NCI-H446 (cell line): ENCODE data around the gene ASPG.

Experiments
- DNase-seq, 2 experiments: peaks; one replicate each; lab custom pipeline; 2025; lab: John Stamatoyannopoulos, UW

Gene ASPG

DNA sequence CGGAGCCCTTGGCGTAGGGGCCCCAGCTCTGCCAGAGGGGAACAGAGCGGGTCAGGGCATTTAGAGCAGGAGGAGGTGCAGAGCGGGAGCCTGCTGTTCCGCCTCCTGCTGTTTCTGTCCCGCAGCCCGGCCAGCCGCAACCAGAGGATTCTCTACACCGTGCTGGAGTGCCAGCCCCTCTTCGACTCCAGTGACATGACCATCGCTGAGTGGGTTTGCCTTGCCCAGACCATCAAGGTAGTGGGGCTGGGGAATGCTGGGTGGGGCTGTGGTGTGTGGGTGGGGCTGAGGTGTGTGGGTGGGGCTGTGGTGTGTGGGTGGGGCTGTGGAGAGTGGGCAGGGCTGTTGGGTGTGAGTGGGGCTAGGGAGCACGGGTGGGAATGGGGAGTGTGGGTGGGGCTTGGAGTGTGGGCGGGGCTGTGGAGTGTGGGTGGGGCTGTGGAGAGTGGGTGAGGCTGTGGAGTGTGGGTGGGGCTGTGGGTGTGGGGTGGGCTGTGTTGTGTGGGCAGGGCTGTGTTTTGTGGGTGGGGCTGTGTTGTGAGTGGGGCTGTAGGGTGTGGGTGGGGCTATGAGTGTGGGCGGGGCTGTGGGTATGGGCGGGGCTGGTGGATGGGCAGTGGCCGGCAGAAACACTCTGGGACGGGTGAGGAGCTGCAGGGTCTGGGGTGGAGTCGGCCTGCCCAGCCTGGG lies 8.0 kb downstream of the ASPG start:
- no peak for DNase-seq

GRCh38 chr14:104094056-104094708 lies 8.7 kb downstream of the ASPG start:
- DNase-seq, result no peak

- DNase-seq, result peak; percentile 41 to 80
Observed at GRCh38 chr14:104094709-104095425, 9.4 kb downstream of the ASPG start.

DNA sequence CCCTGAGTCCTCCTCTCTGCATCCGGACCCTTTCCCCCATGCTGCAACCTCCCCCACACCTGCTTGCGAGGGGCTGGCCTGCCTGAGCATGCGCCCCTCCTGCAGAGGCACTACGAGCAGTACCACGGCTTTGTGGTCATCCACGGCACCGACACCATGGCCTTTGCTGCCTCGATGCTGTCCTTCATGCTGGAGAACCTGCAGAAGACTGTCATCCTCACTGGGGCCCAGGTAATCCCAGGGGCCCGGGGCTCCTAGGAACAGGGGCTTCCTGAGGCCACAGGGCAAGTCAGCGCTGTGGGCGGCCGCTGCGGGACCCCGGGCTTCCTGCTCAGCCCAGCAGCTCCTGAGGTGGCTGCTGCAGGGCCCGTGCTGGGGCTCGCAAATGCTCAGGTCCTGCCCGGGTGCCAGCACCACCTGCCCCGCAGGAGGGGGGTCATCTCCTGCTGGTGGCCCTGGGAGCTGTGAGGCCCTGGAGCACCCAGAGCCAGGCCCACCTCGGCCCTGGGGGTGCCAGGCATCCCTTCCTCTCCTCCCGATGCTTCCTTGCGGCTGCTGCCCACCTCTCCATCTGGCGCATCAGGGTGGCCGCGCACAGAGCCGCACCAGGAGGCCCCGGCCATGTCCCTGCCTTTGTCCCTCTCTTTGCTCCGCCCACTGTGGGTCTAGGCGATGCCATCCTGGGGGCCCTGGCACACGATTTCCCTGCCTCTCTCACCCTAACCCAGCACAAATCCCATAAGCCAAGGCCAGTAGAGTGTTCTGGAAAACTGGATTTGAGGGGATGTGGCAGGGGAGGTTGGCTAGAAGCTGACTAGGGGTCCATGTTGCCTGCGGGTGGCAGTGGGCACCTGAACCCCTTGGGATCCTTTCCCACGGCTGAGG lies 10.2 kb downstream of the ASPG start:
- no peak for DNase-seq

- no peak for DNase-seq
Observed at GRCh38 chr14:104096318-104096717, 10.8 kb downstream of the ASPG start.

- peak; percentile 26 to 56 for DNase-seq
Observed at GRCh38 chr14:104096751-104097700, 11.5 kb downstream of the ASPG start.

DNA sequence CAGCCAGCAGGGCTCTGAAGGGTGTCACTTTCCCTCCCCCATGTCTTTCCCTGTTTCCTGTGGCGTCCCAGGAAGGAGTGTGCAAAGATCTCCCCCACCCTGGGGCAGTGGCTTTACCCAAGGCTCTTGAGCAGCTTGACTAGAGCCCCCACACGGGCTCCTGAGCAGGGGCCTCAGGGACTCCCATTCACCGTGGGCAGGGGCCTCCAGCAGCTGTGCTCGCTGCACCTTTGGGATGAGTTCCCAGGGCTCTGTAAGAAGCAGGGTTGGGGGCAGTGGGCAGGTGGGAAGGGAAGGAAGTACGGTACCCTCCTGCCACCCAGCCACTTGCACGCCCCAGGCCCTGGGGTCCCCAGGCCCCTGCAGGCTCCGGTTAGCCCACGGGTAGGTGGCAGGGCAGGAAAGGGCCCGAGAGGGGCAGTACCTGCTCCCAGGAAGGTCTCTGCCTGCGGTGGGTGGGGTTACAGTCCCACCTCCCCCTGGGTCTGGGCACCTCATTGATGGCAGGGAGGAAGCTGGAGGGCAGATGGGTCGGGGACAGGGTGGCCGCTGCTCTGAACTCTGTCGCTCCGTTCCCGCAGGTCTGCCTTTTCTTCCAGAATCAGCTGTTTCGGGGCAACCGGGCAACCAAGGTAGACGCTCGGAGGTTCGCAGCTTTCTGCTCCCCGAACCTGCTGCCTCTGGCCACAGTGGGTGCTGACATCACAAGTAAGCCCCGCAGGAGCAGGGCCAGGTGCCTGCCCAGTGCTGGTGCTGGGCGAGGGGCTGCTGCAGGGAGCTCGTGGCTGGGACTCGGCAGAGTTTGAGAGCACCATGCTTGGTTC lies 13.0 kb downstream of the ASPG start:
- no peak for DNase-seq

- DNase-seq, result no peak
Observed at GRCh38 chr14:104099096-104100041, 13.9 kb downstream of the ASPG start.

DNA sequence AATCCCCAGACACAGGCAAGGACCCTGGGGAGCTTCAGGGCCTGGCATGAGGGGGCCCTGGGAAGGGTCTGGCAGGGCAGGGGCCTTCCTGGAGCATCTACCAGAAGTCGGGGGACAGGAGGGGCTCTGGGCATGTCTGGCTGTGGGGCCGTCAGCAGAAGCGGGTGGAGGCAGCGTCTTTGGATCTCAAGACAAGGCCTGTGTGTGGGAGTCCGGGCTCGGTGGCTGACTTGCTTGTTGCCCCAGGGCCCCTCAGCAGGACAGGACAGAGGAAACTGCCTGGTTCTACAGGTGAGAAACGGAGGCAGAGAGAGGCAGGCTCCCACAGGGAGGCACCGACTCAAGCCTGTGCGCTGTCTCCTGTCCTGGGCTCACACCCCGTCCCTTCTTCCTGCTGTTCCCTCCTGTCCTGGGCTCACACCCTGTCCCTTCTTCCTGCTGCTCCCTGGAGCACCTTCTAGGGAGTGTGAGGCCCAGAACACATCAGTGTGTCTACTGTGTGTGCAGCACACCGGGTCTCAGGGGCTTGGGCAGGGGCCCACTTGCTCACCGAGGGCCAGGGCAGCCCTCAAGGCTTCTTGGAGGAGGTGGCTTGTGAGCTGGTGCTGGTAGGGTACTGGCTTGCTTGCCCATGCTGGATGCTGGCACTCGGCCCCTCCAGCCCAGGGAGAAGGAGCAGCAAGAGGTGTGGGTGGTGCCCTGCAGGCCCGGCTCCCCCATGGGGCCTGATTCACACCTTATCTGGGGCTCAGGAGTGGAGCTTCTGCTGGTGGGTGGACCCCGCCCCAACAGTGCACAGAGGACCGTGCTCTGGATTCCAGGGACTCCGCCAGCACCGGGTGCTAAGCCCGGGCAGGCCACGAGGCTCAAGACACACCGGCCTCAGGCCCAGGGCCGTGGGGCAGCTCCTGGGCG lies 14.9 kb downstream of the ASPG start:
- no peak for DNase-seq

DNA sequence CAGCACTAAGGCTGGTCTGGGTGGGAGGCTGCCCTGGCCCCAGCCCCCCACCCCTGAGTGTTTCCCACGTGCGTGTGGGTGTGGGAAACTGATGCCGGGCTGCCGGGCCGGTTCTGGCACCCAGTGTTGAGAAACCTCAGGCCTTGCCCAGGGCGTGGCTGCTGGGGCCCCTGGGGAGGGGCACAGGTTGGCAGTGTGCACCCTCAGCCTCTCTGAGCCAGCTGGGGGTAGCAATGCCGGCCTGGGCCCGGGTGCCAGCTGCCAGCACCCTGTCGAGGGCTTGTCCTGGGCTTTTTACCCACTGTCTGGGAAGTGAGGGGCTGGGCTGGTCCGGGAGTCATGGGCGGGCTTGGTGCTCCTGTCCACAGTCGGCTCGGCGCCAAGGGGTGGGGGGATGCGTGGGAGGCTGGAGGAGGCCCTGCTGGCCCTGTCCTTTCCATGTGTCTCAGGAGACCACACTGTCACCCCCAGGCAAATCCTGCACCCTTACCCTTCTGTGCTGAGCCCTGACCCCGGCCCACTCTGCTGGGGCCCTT lies 15.7 kb downstream of the ASPG start:
- DNase-seq, result no peak

DNA sequence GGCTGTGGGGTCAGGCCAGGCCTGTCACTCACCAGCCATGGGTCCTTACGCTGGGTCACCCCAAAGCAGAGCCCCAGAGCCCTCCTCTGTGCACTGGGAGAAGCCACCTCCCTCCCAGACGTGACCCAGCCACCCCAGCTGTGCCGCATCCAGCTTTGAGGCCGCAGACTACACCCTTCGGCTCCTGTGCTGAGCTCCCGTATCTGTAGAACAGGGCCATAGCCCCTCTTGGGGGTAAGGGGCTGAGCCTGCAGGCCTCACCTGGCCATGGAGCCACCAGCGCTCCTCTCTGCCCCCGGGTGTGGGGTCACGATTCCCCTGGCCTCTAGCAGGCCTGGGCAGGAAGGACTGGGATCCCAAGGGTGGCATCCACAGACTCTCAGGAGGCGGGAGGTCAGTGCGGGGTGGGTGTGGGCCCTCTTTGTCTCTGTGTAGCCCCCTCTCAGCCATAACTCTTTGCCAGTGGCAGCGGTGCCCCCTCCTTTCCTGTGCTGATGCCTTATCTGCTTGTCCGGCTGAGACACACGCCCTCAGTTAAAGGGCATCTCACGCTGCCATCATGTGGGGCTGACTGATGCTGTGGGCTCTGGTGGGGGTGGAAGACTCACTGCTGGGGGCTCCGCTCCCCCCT lies 16.3 kb downstream of the ASPG start:
- DNase-seq, result no peak

- no peak for DNase-seq
Observed at GRCh38 chr14:104102282-104102914, 16.9 kb downstream of the ASPG start.

GRCh38 chr14:104103061-104103445 lies 17.6 kb downstream of the ASPG start:
- no peak for DNase-seq

DNA sequence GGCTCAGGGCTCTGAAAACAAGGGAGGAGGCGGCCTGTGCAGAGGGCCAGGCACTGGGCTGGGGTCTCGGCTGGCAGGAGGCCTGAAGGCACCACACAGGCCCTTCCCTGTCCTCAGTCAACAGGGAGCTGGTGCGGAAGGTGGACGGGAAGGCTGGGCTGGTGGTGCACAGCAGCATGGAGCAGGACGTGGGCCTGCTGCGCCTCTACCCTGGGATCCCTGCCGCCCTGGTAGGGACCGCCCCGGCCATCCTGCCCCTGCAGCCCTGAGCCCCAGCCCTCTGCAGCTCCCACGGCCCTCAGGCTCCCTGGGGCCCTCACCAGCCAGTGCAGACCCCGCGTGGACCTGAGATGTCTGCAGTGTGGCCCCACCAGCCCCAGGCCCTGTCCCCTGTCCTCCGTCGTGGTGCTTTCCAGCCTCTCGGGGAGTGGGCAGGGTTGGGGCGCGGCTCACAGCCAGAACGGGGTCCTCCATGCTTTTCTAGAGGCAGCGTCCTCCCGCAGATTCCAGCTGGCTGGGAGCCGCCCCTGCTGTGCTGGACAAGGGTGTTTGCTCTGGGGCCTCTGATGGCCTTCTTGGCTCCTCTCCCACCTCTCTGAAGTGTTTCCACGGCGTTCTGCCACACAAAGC lies 18.1 kb downstream of the ASPG start:
- no peak for DNase-seq

DNA sequence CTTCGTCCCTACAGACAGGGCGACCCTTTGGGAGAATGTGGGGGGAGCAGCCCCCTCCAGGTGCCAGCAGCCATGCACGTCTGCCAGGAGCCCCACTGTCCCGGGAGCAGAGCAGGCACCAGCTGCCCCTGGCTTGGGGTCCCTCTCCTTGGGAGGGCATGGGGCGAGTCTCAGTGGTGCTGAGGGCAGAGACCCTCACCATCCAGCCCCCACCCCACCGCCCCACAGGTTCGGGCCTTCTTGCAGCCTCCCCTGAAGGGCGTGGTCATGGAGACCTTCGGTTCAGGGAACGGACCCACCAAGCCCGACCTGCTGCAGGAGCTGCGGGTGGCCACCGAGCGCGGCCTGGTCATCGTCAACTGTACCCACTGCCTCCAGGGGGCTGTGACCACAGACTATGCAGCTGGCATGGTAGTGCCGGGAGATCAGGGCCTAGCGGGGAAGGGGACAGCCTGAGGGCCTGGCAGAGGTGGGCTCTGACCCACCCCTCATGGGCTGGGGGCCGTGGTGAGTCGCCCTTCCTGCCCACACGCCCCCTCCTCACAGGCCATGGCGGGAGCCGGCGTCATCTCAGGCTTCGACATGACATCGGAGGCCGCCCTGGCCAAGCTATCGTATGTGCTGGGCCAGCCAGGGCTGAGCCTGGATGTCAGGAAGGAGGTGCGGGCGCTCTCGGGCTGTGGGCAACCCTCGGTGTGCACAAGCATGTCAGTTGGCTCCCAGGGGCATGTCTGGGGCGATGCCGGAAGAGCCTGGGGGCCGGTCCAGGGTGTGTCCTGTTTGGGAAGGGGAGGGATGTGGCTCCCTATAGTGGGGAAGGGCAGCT lies 18.8 kb downstream of the ASPG start:
- DNase-seq, result no peak
